Measurements from ENCODE around the gene RAB44. TPM values are rescaled to one million over a fixed set of nuclear protein-coding genes. Genes with fewer than 3 reads are reported as not detected.

RAB44 gene
- total RNA-seq, 6 experiments from 2014 or later, result 0.05 to 0.07 (median 0.07) TPM; not detected in 3

DNA sequence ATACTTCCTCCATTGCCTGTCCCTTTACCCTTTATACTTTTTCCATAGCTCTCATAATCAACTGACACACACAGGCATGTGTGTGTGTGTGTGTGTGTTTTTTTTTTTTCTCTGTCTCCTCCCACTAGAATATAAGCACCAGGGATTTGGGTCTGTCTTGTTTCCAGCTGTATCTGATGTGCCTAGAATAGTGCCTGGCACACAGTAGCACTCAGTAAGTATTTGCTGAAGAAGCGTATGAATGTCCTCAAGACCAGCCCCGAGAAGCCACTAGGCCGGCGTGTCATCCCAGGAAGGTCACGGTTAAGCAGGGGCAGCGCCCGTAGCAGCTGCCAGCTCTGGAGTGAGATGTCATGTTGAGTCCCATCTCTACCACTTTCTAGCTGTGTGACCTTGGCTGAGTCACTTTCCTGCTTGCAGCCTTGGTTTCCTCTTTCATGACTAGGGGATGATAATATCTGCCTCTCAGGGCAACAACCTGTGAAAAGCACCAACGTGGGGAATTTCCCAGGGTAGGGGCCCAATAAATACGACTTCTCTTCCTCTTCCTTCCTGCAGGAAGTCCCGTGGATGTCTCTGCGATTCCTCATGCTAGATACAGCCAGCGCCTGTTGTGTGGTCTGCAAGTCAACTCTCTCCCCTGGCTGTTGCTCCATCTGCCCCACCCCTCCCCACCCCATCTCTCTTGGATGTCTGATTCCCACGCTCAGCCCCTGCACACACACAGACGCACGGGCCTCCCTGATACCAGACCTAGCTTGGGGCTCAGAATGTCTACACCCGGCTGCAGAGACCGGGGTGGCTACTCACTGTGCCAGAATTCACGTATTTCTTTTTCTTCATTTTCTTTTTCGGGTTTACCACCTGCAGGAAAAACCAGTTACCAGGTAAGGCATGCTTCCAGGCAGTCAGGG is 58.1 kb downstream of the RAB44 start:
- Histone ChIP-seq H3K36me3 (no peaks in the 10 kb centered on the region), H3K27me3 (no peaks in the 10 kb centered on the region), H3K4me1 (no peaks in the 10 kb centered on the region), H3K4me3 (no peak overlapping the region), H3K9me3 (no peaks in the 10 kb centered on the region), H3K27ac (no peak overlapping the region)
- TF ChIP-seq, protein P1, sequence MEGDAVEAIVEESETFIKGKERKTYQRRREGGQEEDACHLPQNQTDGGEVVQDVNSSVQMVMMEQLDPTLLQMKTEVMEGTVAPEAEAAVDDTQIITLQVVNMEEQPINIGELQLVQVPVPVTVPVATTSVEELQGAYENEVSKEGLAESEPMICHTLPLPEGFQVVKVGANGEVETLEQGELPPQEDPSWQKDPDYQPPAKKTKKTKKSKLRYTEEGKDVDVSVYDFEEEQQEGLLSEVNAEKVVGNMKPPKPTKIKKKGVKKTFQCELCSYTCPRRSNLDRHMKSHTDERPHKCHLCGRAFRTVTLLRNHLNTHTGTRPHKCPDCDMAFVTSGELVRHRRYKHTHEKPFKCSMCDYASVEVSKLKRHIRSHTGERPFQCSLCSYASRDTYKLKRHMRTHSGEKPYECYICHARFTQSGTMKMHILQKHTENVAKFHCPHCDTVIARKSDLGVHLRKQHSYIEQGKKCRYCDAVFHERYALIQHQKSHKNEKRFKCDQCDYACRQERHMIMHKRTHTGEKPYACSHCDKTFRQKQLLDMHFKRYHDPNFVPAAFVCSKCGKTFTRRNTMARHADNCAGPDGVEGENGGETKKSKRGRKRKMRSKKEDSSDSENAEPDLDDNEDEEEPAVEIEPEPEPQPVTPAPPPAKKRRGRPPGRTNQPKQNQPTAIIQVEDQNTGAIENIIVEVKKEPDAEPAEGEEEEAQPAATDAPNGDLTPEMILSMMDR (IDR thresholded peaks at IDR 0.05), result no peak
- no peak for TF ChIP-seq POLR2A (IDR thresholded peaks at IDR 0.05)
- intact Hi-C loops (cut with DNase I), result loop anchor here in 1 of 2 donors (10.0 kb wide), 1 partner anchor 141 kb away; no protein-coding TSS in a partner anchor
- 47% methylated on average over 12 of the region's 19 CpGs for WGBS (ENCODE audit: insufficient coverage, low coverage, low lambda C conversion rate, missing lambda C conversion rate)
- DNase-seq (no peak), ATAC-seq (peak; percentile 39 to 56 (median 45))

DNA sequence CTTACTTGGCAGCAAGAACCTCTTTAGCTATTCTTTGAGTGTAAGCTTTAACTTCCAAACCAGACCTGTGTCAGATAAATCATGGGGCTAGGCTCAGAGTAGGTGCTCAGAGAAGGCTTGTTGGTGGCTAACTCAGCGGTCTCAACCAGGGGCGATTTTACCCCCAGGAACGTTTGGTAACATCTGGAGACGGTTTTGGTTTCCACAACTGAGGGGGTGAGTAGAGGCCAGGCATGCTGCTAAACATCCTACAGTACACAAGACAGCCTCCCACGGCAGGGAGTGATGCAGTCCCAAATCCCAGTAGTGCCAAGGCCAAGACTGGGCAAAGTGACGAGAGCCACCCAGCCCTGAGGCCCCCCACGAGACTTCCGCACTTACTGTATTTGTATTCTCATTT is 59.2 kb downstream of the RAB44 start:
- no peaks in the 10 kb centered on the region for H3K9me3 ChIP-seq
- no peaks in the 10 kb centered on the region for H3K4me1 ChIP-seq

DNA sequence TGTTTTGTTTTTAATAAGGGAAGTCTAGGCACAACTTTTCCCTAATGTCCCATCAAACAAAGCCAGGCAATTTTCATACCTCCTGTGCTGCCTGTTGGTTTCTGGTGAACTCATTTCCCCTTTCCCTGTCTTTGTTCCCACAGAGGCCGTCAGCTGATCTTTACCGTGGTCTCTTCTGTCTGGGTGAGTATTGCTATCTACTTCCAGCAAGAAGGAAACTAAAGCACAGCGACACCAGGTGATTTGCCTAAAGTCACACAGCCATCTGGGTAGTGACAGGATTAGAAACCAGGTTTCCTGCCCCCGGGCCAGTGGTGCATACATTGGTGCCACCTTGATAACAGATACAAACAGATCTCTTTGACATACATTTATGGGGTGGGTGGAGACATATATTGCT is 59.6 kb downstream of the RAB44 start:
- Histone ChIP-seq H3K27me3 (no peaks in the 10 kb centered on the region), H3K9me3 (no peaks in the 10 kb centered on the region), H3K4me3 (no peak overlapping the region), H3K36me3 (no peaks in the 10 kb centered on the region), H3K4me1 (no peaks in the 10 kb centered on the region), H3K27ac (no peak overlapping the region)
- DNase-seq (no peak), ATAC-seq (no peak)
- WGBS (ENCODE audit: insufficient coverage, low coverage, low lambda C conversion rate, missing lambda C conversion rate), result 71% methylated on average over 4 of the region's 4 CpGs
- intact Hi-C loops (cut with DNase I), result loop anchor here in 1 of 2 donors (10.0 kb wide), 1 partner anchor 142 kb away; no protein-coding TSS in a partner anchor
- no peak for TF ChIP-seq POLR2A (IDR thresholded peaks at IDR 0.05)
- TF ChIP-seq, protein P1 (IDR thresholded peaks at IDR 0.05), result no peak

More for the DNA sequence above, 59.2 kb downstream of the RAB44 start:
- ATAC-seq (no peak), DNase-seq (no peak)
- intact Hi-C loops (cut with DNase I), result loop anchor here in 1 of 2 donors (10.0 kb wide), 1 partner anchor 142 kb away; no protein-coding TSS in a partner anchor
- 53% methylated on average over 7 of the region's 8 CpGs for WGBS (ENCODE audit: insufficient coverage, low coverage, low lambda C conversion rate, missing lambda C conversion rate)
- TF ChIP-seq, protein P1 (IDR thresholded peaks at IDR 0.05), result no peak
- TF ChIP-seq POLR2A (IDR thresholded peaks at IDR 0.05), result no peak
- H3K27ac ChIP-seq, result no peak overlapping the region
- no peaks in the 10 kb centered on the region for H3K27me3 ChIP-seq
- H3K4me3 ChIP-seq, result no peak overlapping the region
- H3K36me3 ChIP-seq, result no peaks in the 10 kb centered on the region

DNA sequence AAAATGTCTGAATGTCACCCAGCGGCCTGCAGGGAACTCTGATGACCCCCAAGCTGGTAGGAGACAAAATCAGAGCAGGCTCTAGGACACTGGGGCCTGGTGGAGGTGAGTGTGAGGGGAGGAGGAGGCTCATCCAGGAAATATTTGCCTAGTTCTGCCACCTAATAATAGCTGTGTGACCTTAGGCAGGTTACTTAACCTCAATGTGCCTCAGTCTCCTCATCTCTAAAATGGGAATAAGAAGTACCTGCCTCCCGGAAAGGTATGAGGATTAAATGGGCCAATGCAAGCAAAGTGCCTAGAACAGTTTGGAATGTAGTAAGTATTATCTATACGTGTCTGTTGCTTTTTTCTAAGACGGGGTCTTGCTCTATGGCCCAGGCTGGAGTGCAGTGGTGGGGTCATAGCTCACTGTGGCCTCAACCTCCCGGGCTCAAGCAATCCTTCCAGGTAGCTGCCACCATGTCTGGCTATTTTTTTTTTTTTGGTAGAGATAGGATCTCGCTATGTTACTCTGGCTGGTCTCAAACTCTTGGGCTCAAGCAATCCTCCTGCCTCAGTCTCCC is 60.4 kb downstream of the RAB44 start:
- 33% methylated on average over 3 of the region's 6 CpGs for WGBS (ENCODE audit: insufficient coverage, low coverage, low lambda C conversion rate, missing lambda C conversion rate)
- Histone ChIP-seq H3K9me3 (no peaks in the 10 kb centered on the region), H3K4me1 (no peaks in the 10 kb centered on the region), H3K36me3 (no peaks in the 10 kb centered on the region), H3K27ac (no peak overlapping the region), H3K27me3 (no peaks in the 10 kb centered on the region), H3K4me3 (no peak overlapping the region)
- ATAC-seq (no peak), DNase-seq (no peak)
- intact Hi-C loops (cut with DNase I), result loop anchor here in 1 of 2 donors (10.0 kb wide), 1 partner anchor 143 kb away; no protein-coding TSS in a partner anchor
- TF ChIP-seq, protein P1 (IDR thresholded peaks at IDR 0.05), result no peak
- no peak for TF ChIP-seq POLR2A (IDR thresholded peaks at IDR 0.05)

All from right lobe of liver (tissue), 6 donors.